Psoas muscle (tissue), 8 donors: ENCODE data around the gene GYPC. TPM values are rescaled to one million over a fixed set of nuclear protein-coding genes. Genes with fewer than 3 reads are reported as not detected.
A peak's percentile ranks its signal among the peaks of the same experiment; 100 is the strongest.

ENCODE experiments used
- ATAC-seq, 4 donors: fragments of 200-7000 bp; cut with Tn5 transposase; one replicate each; pipeline ENCODE4 v1.9.1; 2020; ENCODE audit warnings: moderate library complexity in 3 of 4, mild to moderate bottlenecking in 2 of 4
- DNase-seq, 2 donors: peaks; one replicate each; pipeline ENCODE4 v3.0.0-alpha.2; 2020
- H3K27ac ChIP-seq: fragments of 200-600 bp; one replicate; pipeline ENCODE4 v1.8.0; 2022
- H3K27me3 ChIP-seq, 3 donors: fragments of 200-600 bp in 1 of 3; one replicate each; pipeline versions ENCODE4 v1.6.1 to v1.8.0; 2013 to 2022; ENCODE audit warnings: low read length in 2 of 3, mild to moderate bottlenecking in 2 of 3, moderate library complexity in 1 of 3; ENCODE audit not compliant: insufficient read depth in 3 of 3
- H3K36me3 ChIP-seq, 2 donors: fragments of 200-600 bp in 1 of 2; one replicate each; pipeline versions ENCODE4 v1.6.1 to v1.8.0; 2013 to 2022; ENCODE audit warnings: low read depth in 1 of 2, mild to moderate bottlenecking in 1 of 2, moderate library complexity in 1 of 2; ENCODE audit not compliant: insufficient read depth in 1 of 2
- H3K4me1 ChIP-seq: fragments of 200-600 bp; one replicate; pipeline ENCODE4 v1.8.0; 2022
- H3K4me3 ChIP-seq: fragments of 200-600 bp; one replicate; pipeline ENCODE4 v1.8.0; 2022; ENCODE audit warnings: mild to moderate bottlenecking
- H3K9me3 ChIP-seq: fragments of 200-600 bp; one replicate; pipeline ENCODE4 v1.8.0; 2022
- whole genome bisulfite sequencing, 3 donors: extraction: QIAGEN DNeasy Blood & Tissue Kit; methylation state at CpG; one replicate each; pipeline versions ENCODE4 v1.1.6 to v1.1.7; 2013; 5-methylcytosine and 5-hydroxymethylcytosine counted together
- intact Hi-C, 2 donors: fragments of 100-400 bp; cut with DNase I; formaldehyde crosslinking; loops; one replicate each; pipeline versions ENCODE4 v1.11.0 to v1.14.2; 2022
- polyA plus RNA-seq, 3 donors: library from polyadenylated mRNA; stranded (reverse); fragments of 200-250 nt; gene quantifications; one replicate each; pipeline ENCODE4 v1.2.3, GENCODE V29; 2013
- total RNA-seq, 4 donors: library from RNA; stranded (reverse); fragmentation: NEBNext Ultra II Directional in 2 of 4; extraction: Animal tissue kit (Norgen Biotek cat#: 25700) in 2 of 4; gene quantifications; one replicate each; pipeline versions ENCODE4 v1.2.1 to v1.2.4, GENCODE V29; 2021 to 2023
- TF ChIP-seq, protein P1 (sequence below): fragments of 200-600 bp; IDR thresholded peaks from one replicate; pipeline ENCODE4 v1.8.0; 2022; ENCODE audit warnings: antibody characterized with exemption
- donor health status: healthy with polysubstance abuse.
- donor health status: DM: no; HTN: no; CAD: no; lungs with moderate emphysema.
- donor health status: Bipolar disorder and iron deficiency.
- donor health status: healthy.
- donor health status: DM: yes; HTN: yes; CAD: no.
- donor health status: DM: no; HTN: no; CAD: no.
- donor health status: DM: no; HTN: no; CAD: no.
- donor health status: DM: yes; HTN: yes; CAD: no.

GYPC gene
- total and polyA plus RNA-seq, 7 donors = 53.4 to 144 (median 92.7) TPM

DNA sequence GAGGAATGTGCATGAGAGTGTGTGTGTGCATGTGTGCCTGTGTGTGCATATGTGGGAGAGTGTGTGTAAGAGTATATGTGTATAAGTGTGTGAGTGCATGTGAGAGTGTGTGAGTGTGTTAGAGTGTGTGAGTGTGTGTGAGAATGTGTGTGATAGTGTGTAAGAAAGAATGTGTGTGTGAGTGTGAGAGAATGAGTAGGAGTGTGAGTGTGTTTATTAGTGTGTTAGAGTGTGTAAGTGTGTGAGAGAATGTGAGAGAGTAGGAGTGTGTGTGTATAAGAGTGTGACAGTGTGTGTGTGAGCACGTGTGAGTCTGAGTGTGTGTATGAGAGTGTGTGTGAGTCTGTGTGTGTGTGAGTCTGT is 21.2 kb downstream of the GYPC start:
- peaks cover 16% of the 10 kb centered on the region for H3K4me1 ChIP-seq
- no peak overlapping the region for H3K4me3 ChIP-seq
- no peaks in the 10 kb centered on the region for H3K27me3 ChIP-seq
- intact Hi-C loops = no loop called here
- no peak overlapping the region for H3K27ac ChIP-seq
- ATAC-seq (no peak), DNase-seq (no peak)
- WGBS, 3 donors = 79 to 97% (median 80%) methylated on average over 1 of the region's 1 CpG
- TF ChIP-seq, protein P1, sequence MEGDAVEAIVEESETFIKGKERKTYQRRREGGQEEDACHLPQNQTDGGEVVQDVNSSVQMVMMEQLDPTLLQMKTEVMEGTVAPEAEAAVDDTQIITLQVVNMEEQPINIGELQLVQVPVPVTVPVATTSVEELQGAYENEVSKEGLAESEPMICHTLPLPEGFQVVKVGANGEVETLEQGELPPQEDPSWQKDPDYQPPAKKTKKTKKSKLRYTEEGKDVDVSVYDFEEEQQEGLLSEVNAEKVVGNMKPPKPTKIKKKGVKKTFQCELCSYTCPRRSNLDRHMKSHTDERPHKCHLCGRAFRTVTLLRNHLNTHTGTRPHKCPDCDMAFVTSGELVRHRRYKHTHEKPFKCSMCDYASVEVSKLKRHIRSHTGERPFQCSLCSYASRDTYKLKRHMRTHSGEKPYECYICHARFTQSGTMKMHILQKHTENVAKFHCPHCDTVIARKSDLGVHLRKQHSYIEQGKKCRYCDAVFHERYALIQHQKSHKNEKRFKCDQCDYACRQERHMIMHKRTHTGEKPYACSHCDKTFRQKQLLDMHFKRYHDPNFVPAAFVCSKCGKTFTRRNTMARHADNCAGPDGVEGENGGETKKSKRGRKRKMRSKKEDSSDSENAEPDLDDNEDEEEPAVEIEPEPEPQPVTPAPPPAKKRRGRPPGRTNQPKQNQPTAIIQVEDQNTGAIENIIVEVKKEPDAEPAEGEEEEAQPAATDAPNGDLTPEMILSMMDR = no peak
- peaks cover 0 to 4% of the 10 kb centered on the region in 2 donors for H3K36me3 ChIP-seq
- no peaks in the 10 kb centered on the region for H3K9me3 ChIP-seq

DNA sequence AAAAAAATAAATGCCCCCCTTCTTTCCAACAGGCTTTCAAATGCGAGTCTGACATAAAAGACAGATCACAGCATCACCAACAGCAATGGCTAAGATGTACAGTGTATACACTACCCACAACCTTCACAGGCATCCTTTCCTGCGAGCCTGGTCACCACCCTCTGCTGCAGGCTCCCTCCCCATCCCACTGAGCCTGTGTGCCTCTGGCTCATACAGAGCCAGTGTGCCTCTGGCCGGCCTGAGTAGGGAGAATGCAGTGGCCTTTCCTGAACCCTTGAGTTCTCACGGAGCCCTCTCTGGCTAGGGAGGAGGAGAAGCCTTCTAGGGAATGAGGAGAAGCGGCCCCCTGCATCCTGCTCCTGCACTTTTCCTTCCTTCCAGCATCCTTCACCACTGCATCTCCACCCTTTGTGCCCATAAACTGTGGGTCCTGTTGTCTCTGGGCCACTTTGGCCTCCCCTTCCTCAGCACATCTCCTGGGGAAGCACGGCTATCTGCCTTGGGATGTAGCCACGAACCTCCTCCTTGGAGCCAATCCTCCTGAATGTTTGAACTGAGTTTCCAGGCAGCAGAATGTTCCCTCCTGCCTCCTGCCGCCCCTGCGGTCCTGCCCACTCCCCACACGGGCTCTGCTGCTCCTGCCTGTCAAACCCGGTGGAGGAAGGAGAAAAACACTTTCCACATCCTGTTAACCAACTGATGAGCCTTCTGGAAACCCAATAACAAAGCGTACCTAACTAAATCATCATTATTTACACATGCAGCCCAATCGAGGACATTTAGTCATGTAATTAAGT is 22.5 kb downstream of the GYPC start:
- H3K4me1 ChIP-seq = peaks cover 6% of the 10 kb centered on the region
- intact Hi-C loops = no loop called here
- H3K9me3 ChIP-seq = no peaks in the 10 kb centered on the region
- ATAC-seq (peak in 1 of 4 donors; percentile 18), DNase-seq (no peak)
- WGBS, 3 donors = 57 to 66% (median 61%) methylated on average over 13 of the region's 13 CpGs
- TF ChIP-seq, protein P1 = no peak
- no peak overlapping the region for H3K4me3 ChIP-seq
- no peaks in the 10 kb centered on the region for H3K27me3 ChIP-seq
- H3K27ac ChIP-seq = no peak overlapping the region
- H3K36me3 ChIP-seq = peaks cover 0 to 4% of the 10 kb centered on the region in 2 donors

DNA sequence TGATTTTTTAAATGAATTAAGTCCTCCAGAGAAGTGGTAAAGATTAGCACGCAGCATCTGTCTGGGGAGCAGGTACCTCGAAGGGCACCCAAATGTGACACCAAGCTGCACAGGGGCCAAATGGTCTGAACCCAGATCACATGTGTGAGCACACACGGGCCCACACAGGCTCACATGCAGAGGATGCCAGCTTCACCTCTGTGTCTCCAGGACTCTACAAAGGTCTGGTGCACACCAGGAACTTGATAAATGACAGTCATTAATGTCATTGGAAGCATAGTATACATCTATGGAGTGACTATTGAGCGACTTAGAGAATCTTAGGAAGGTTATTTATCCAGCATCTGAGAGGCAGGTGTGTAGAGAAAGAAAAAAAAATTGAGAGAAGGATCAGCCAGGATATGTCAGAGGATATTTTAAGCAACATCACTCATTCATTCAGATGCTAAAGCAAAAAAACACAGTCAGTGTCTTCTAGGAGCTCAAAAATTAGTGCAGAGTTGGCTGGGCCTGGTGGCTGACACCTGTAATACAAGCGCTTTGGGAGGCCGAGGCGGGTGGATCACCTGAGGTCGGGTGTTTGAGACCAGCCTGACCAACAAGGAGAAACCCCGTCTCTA is 23.2 kb downstream of the GYPC start:
- Histone ChIP-seq H3K9me3 (no peaks in the 10 kb centered on the region), H3K27me3 (no peaks in the 10 kb centered on the region), H3K4me3 (no peak overlapping the region), H3K4me1 (no peaks in the 10 kb centered on the region), H3K36me3 (peaks cover 0 to 4% of the 10 kb centered on the region in 2 donors), H3K27ac (peak overlapping the region; percentile 38)
- intact Hi-C loops = no loop called here
- ATAC-seq (peak; percentile 40 to 77 (median 74)), DNase-seq (no peak)
- 81 to 89% (median 83%) methylated on average over 9 of the region's 9 CpGs for WGBS, 3 donors
- TF ChIP-seq, protein P1 = no peak

DNA sequence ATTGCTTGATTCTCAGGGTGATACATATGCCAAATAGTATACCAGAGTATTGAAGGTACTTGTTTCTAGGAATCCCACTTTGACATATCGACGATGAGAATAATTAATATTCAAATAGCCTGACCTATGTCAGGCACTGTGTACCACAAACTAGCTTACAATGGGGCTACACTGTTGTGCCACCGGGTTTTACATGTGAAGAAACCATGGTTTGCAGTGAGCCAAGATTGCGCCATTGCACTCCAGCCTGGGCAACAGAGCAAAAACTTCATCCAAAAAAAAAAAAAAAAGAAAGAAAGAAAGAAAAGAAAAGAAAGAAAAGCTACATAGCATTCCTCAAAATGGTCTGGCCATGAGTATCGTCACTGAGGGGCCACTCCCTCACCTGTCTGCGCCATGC is 25.5 kb downstream of the GYPC start:
- intact Hi-C loops = no loop called here
- Histone ChIP-seq H3K4me1 (no peaks in the 10 kb centered on the region), H3K27ac (no peak overlapping the region), H3K36me3 (peaks cover 0 to 14% of the 10 kb centered on the region in 2 donors), H3K9me3 (no peaks in the 10 kb centered on the region), H3K27me3 (no peaks in the 10 kb centered on the region), H3K4me3 (no peak overlapping the region)
- no peak for DNase-seq
- ATAC-seq = no peak
- 87 to 92% (median 89%) methylated on average over 6 of the region's 6 CpGs for whole genome bisulfite sequencing, 3 donors
- TF ChIP-seq, protein P1 = no peak
